Left lung (tissue), 10 donors: ENCODE results near the gene SLC49A3. TPM values are rescaled to one million over a fixed set of nuclear protein-coding genes. Genes with fewer than 3 reads are reported as not detected.
A peak's percentile ranks its signal among the peaks of the same experiment; 100 is the strongest.

ENCODE experiments used
- ATAC-seq: fragments of 200-7000 bp; cut with Tn5 transposase; one replicate; pipeline ENCODE4 v1.9.1; 2020; ENCODE audit warnings: moderate library complexity
- DNase-seq, 4 donors: peaks; one replicate each; pipeline ENCODE4 v3.0.0-alpha.2; 2013 to 2020
- H3K27ac ChIP-seq, 2 donors: fragments of 200-600 bp; sonication (generic) in 1 of 2; one replicate each; pipeline versions ENCODE4 v1.5.0 to v1.8.0; 2020 to 2021
- H3K27me3 ChIP-seq, 2 donors: fragments of 200-600 bp; sonication (generic) in 1 of 2; one replicate each; pipeline versions ENCODE4 v1.5.0 to v1.8.0; 2020 to 2021
- H3K36me3 ChIP-seq, 2 donors: fragments of 200-600 bp; sonication (generic) in 1 of 2; one replicate each; pipeline versions ENCODE4 v1.5.0 to v1.8.0; 2020 to 2021
- H3K4me1 ChIP-seq, 2 donors: fragments of 200-600 bp; one replicate each; pipeline ENCODE4 v1.8.0; 2021
- H3K4me3 ChIP-seq, 2 donors: fragments of 200-600 bp; sonication (generic) in 1 of 2; one replicate each; pipeline versions ENCODE4 v1.5.0 to v1.8.0; 2020 to 2021; ENCODE audit warnings: mild to moderate bottlenecking in 1 of 2
- H3K9me3 ChIP-seq, 2 donors: fragments of 200-600 bp; sonication (generic) in 1 of 2; one replicate each; pipeline versions ENCODE4 v1.5.0 to v1.8.0; 2020 to 2021
- intact Hi-C, 2 donors: fragments of 100-400 bp; cut with DNase I; formaldehyde crosslinking; loops; one replicate each; pipeline versions ENCODE4 v1.11.2 to v1.14.2; 2022
- polyA plus RNA-seq, 6 donors: library from polyadenylated mRNA; unstranded; fragments of 120-200 nt; gene quantifications; one replicate each; pipeline ENCODE4 v1.2.1, GENCODE V29; 2013; ENCODE audit not compliant: insufficient read length in 6 of 6
- total RNA-seq, 2 donors: library from RNA; stranded (reverse); fragmentation: NEBNext Ultra II Directional; extraction: Animal tissue kit (Norgen Biotek cat#: 25700); gene quantifications; one replicate each; pipeline ENCODE4 v1.2.1, GENCODE V29; 2021
- TF ChIP-seq, protein P1 (sequence below), 2 donors: fragments of 200-600 bp; sonication (generic) in 1 of 2; IDR thresholded peaks; one replicate each; pipeline versions ENCODE4 v1.5.0 to v1.8.0; 2021; ENCODE audit warnings: antibody characterized with exemption in 2 of 2
- donor health status: DM: no; HTN: yes; CAD: no.
- donor health status: DM: no; HTN: no; CAD: no.

Gene SLC49A3
- total and polyA plus RNA-seq, 8 donors = 7.4 to 27.5 (median 8.8) TPM

DNA sequence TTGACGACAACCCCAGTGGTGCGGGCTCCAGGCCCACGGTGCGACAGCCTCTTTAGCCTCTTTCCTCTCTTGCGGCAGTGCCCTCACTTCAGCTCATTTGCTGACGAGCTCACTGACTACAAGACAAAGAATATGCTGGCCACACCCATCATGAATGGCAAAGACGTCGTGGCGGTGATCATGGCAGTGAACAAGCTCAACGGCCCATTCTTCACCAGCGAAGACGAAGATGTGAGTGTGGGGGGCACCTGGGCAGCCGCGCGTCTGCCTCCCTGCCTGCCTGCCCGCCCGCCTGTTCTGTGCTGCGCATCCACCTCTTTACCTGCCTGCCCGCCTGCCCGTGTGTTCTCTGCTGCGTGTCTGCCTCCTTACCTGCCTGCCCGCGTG is 54.4 kb downstream of the SLC49A3 start:
- Histone ChIP-seq H3K27ac (no peak overlapping the region), H3K4me1 (no peaks in the 10 kb centered on the region), H3K4me3 (no peak overlapping the region), H3K36me3 (no peaks in the 10 kb centered on the region), H3K9me3 (peaks cover 0 to 3% of the 10 kb centered on the region in 2 donors), H3K27me3 (peaks cover 0 to 54% of the 10 kb centered on the region in 2 donors)
- peak in 1 of 4 donors; percentile 37 for DNase-seq
- TF ChIP-seq, protein P1, sequence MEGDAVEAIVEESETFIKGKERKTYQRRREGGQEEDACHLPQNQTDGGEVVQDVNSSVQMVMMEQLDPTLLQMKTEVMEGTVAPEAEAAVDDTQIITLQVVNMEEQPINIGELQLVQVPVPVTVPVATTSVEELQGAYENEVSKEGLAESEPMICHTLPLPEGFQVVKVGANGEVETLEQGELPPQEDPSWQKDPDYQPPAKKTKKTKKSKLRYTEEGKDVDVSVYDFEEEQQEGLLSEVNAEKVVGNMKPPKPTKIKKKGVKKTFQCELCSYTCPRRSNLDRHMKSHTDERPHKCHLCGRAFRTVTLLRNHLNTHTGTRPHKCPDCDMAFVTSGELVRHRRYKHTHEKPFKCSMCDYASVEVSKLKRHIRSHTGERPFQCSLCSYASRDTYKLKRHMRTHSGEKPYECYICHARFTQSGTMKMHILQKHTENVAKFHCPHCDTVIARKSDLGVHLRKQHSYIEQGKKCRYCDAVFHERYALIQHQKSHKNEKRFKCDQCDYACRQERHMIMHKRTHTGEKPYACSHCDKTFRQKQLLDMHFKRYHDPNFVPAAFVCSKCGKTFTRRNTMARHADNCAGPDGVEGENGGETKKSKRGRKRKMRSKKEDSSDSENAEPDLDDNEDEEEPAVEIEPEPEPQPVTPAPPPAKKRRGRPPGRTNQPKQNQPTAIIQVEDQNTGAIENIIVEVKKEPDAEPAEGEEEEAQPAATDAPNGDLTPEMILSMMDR (IDR thresholded peaks at IDR 0.05) = no peak
- intact Hi-C loops = no loop called here
- no peak for ATAC-seq

DNA sequence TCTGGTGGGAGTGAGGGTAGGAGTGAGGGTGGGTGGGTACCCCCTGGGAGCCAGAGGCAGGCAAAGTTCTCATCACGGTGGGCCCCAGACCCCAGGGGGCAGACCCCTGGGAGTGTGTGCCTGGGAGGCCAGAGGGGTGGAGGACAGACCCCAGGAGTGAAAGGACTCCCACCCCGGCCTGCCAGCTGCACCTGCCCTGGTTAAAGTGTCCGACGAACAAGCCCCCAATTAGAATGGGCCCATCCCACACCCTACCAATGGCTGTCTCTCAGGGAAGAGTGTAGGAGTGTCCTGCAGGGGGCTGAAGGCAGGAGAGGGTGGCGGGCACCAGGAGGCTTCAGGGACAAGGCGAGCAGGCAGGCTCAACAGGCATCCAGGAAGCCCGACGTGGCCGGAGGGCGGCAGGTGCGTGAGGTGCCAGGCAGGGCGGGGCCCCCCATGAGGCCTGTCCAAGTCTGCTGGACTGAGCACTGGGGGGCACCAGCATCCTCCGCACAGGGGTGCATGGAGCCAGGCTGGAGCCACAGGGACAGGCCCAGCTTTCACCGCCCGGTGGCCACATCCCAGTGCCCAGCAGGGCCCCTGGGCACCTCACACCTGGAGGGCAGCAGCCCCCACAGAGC is 54.9 kb downstream of the SLC49A3 start:
- no peak for ATAC-seq
- Histone ChIP-seq H3K36me3 (no peaks in the 10 kb centered on the region), H3K27ac (no peak overlapping the region), H3K4me3 (no peak overlapping the region), H3K9me3 (peaks cover 0 to 3% of the 10 kb centered on the region in 2 donors), H3K4me1 (no peaks in the 10 kb centered on the region), H3K27me3 (peaks cover 0 to 54% of the 10 kb centered on the region in 2 donors)
- intact Hi-C loops = no loop called here
- peak in 1 of 4 donors; percentile 58 for DNase-seq
- TF ChIP-seq, protein P1 (IDR thresholded peaks at IDR 0.05) = no peak

DNA sequence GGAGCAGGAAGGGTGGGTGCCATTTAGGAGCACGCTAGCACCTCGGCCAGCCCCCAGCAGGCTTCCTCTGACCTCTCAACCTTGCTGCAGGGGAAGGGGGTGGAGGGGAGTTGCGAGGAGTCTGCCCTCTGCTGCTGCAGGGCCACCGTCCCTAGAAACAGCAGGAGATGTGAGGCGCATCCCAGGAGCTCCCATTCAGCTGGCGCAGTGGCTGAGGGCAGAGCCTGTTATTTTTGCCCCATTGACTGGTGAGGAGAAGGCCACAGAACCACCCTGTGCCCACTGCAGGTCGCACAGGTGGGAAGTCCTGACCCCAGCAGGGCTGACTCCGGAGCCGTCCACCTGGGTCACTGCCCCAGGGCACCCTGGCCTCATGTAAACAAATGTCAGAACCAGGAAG is 55.5 kb downstream of the SLC49A3 start:
- Histone ChIP-seq H3K4me3 (no peak overlapping the region), H3K27ac (no peak overlapping the region), H3K36me3 (no peaks in the 10 kb centered on the region), H3K9me3 (peaks cover 0 to 3% of the 10 kb centered on the region in 2 donors), H3K4me1 (no peaks in the 10 kb centered on the region), H3K27me3 (peaks cover 0 to 56% of the 10 kb centered on the region in 2 donors)
- intact Hi-C loops = no loop called here
- DNase-seq (peak in 1 of 4 donors; percentile 37), ATAC-seq (no peak)
- TF ChIP-seq, protein P1 (IDR thresholded peaks at IDR 0.05) = no peak

DNA sequence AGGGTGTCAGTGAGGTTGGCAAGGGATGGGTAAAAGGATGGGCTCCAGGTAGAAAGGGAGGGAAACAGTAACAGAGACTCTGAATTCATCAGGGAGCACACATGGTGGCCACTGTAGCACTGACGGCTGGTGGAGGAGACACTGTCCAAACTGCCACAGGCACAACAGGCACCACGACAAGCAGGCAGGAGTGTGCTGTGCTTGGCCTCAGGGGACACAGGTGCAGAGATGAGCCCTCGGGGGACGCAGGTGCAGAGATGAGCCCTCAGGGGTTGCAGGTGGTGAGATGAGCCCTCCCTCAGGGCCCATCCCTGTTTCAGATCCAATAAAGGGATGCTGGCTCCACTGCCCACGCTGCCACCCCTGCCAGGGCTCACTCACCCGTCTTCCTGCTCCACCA is 56.0 kb downstream of the SLC49A3 start:
- TF ChIP-seq, protein P1 (IDR thresholded peaks at IDR 0.05) = no peak
- intact Hi-C loops = no loop called here
- peak in 1 of 4 donors; percentile 45 for DNase-seq
- peaks cover 0 to 58% of the 10 kb centered on the region in 2 donors for H3K27me3 ChIP-seq
- H3K9me3 ChIP-seq = peaks cover 0 to 3% of the 10 kb centered on the region in 2 donors
- H3K4me3 ChIP-seq = no peak overlapping the region
- no peaks in the 10 kb centered on the region for H3K4me1 ChIP-seq
- no peak for ATAC-seq
- H3K36me3 ChIP-seq = no peaks in the 10 kb centered on the region
- no peak overlapping the region for H3K27ac ChIP-seq

DNA sequence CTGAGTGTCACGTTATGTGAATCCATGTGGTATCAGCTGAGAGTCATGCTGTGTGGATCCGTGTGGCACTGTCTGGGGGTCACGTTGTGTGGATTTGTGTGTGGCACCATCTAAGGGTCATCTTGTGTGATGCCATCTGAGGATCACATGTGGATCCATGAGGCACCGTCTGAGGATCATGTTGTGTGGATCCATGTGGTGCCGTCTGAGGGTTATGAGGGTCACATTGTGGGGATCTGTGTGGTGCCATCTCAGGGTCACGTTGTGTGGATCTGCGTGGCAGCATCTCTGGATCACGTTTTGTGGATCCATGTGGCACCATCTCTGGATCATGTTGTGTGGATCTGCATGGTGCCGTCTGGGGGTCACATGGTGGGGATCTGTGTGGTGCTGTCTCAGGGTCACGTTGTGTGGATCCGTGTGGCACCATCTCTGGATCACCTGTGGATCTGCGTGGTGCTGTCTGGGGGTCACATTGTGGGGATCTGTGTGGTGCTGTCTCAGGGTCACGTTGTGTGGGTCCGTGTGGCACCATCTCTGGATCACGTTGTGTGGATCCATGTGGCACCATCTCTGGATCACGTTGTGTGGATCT is 56.7 kb downstream of the SLC49A3 start:
- Histone ChIP-seq H3K36me3 (no peaks in the 10 kb centered on the region), H3K27ac (no peak overlapping the region), H3K27me3 (peaks cover 0 to 53% of the 10 kb centered on the region in 2 donors), H3K4me3 (no peak overlapping the region), H3K4me1 (no peaks in the 10 kb centered on the region), H3K9me3 (peaks cover 0 to 3% of the 10 kb centered on the region in 2 donors)
- intact Hi-C loops = no loop called here
- TF ChIP-seq, protein P1 (IDR thresholded peaks at IDR 0.05) = no peak
- DNase-seq (peak in 1 of 4 donors; percentile 20), ATAC-seq (no peak)

Other genes starting within 250 kb of the SLC49A3 start
- gene ZNF721, start 190.0 kb downstream of the SLC49A3 start, total RNA-seq = 10 to 100 TPM; 21.2 to 23.0 TPM
- 10 to 100 TPM; 36.7 to 43.1 (median 41.6) TPM for gene ZNF721, start 190.0 kb downstream of the SLC49A3 start, polyA plus RNA-seq
- 10 to 100 TPM; 47.5 to 51.9 TPM for gene PIGG, start 189.9 kb downstream of the SLC49A3 start, total RNA-seq
- 10 to 100 TPM; 66.8 to 90.8 (median 84.1) TPM for gene PIGG, start 189.9 kb downstream of the SLC49A3 start, polyA plus RNA-seq
- not detected for gene TMEM271, start 112.9 kb downstream of the SLC49A3 start, total RNA-seq
- gene TMEM271, start 112.9 kb downstream of the SLC49A3 start, polyA plus RNA-seq = not detected
- gene PDE6B, start 63.6 kb downstream of the SLC49A3 start, total RNA-seq = 10 to 100 TPM in 1 of 2 donors, 1 to 10 TPM in 1; 7.6 to 10.9 TPM
- gene PDE6B, start 63.6 kb downstream of the SLC49A3 start, polyA plus RNA-seq = 10 to 100 TPM; 15.7 to 21.1 (median 17.7) TPM
- 100 to 1,000 TPM; 171 to 211 TPM for gene ATP5ME, start 14.9 kb downstream of the SLC49A3 start, total RNA-seq
- 100 to 1,000 TPM; 162 to 245 (median 189) TPM for gene ATP5ME, start 14.9 kb downstream of the SLC49A3 start, polyA plus RNA-seq
- 10 to 100 TPM in 1 of 2 donors, 1 to 10 TPM in 1; 7.8 to 11.3 TPM for gene MYL5, start 14.6 kb downstream of the SLC49A3 start, total RNA-seq
- 10 to 100 TPM; 16.0 to 23.2 (median 19.7) TPM for gene MYL5, start 14.6 kb downstream of the SLC49A3 start, polyA plus RNA-seq
- 10 to 100 TPM; 43.7 to 49.2 TPM for gene PCGF3, start 16.7 kb upstream of the SLC49A3 start, total RNA-seq
- 100 to 1,000 TPM in 1 of 6 donors, 10 to 100 TPM in 5; 77.3 to 110 (median 92.8) TPM for gene PCGF3, start 16.7 kb upstream of the SLC49A3 start, polyA plus RNA-seq
- gene CPLX1, start 137.0 kb upstream of the SLC49A3 start, total RNA-seq = 1 to 10 TPM; 3.1 to 3.2 TPM
- gene CPLX1, start 137.0 kb upstream of the SLC49A3 start, polyA plus RNA-seq = 1 to 10 TPM in 5 of 6 donors, under 1 TPM in 1; 0.98 to 1.8 (median 1.3) TPM
- gene GAK, start 243.2 kb upstream of the SLC49A3 start, total RNA-seq = 100 to 1,000 TPM; 109 to 121 TPM
- gene GAK, start 243.2 kb upstream of the SLC49A3 start, polyA plus RNA-seq = 10 to 100 TPM; 42.7 to 67.9 (median 49.7) TPM
- gene TMEM175, start 243.3 kb upstream of the SLC49A3 start, total RNA-seq = 10 to 100 TPM; 29.9 to 31.5 TPM
- 10 to 100 TPM; 24.4 to 38.7 (median 25.7) TPM for gene TMEM175, start 243.3 kb upstream of the SLC49A3 start, polyA plus RNA-seq